ENCODE results near the gene HECTD1.

DNA sequence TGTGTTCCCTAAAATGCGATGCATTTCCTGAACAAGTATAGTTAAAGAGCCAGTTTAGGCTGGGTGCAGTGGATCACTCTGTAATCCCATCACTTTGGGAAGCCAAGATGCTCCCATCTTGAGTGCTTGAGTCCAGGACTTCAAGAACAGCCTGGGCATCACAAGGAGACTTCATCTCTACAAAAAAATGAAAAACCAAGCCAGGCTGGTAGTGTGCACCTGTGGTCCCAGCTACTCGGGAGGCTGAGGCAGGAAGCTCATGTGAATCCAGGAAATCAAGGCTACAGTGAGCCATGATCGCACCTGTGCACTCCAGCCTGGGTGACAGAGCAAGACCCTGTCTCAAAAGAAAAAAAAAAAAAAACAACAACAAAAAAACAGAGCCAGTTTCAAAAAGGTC, 26.3 kb downstream of the HECTD1 start:
- no peak for TF ChIP-seq POLR2A (IDR thresholded peaks at IDR 0.05)
- TF ChIP-seq, protein P1, sequence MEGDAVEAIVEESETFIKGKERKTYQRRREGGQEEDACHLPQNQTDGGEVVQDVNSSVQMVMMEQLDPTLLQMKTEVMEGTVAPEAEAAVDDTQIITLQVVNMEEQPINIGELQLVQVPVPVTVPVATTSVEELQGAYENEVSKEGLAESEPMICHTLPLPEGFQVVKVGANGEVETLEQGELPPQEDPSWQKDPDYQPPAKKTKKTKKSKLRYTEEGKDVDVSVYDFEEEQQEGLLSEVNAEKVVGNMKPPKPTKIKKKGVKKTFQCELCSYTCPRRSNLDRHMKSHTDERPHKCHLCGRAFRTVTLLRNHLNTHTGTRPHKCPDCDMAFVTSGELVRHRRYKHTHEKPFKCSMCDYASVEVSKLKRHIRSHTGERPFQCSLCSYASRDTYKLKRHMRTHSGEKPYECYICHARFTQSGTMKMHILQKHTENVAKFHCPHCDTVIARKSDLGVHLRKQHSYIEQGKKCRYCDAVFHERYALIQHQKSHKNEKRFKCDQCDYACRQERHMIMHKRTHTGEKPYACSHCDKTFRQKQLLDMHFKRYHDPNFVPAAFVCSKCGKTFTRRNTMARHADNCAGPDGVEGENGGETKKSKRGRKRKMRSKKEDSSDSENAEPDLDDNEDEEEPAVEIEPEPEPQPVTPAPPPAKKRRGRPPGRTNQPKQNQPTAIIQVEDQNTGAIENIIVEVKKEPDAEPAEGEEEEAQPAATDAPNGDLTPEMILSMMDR (IDR thresholded peaks at IDR 0.05): no peak

All from lower leg skin (tissue), 3 donors.